Uterus (tissue), 4 donors: ENCODE data around the gene LYPD3. TPM values are rescaled to one million over a fixed set of nuclear protein-coding genes. Genes with fewer than 3 reads are reported as not detected.
A peak's percentile ranks its signal among the peaks of the same experiment; 100 is the strongest.

Source experiments
- DNase-seq, 2 donors: peaks; one replicate each; pipeline ENCODE4 v3.0.0-alpha.2; 2019 to 2020
- H3K27ac ChIP-seq, 2 donors: fragments of 200-600 bp; sonication (generic); 1 replicate in 1 of 2; 2 replicates in 1 of 2; pipeline ENCODE4 v1.5.1; 2016 to 2018
- H3K27me3 ChIP-seq, 2 donors: fragments of 200-600 bp; sonication (generic); one replicate each; pipeline ENCODE4 v1.5.1; 2018 to 2019; ENCODE audit warnings: control low read depth in 1 of 2
- H3K36me3 ChIP-seq, 2 donors: fragments of 200-600 bp; sonication (generic); one replicate each; pipeline ENCODE4 v1.5.1; 2019; ENCODE audit warnings: control low read depth in 1 of 2
- H3K4me1 ChIP-seq, 2 donors: fragments of 200-600 bp; sonication (generic); one replicate each; pipeline ENCODE4 v1.5.1; 2018 to 2019; ENCODE audit warnings: control low read depth in 1 of 2
- H3K4me3 ChIP-seq, 2 donors: fragments of 200-600 bp; sonication (generic); 1 replicate in 1 of 2; 2 replicates in 1 of 2; pipeline ENCODE4 v1.5.1; 2018 to 2019; ENCODE audit warnings: mild to moderate bottlenecking in 1 of 2
- H3K9me3 ChIP-seq, 2 donors: fragments of 200-600 bp; sonication (generic); one replicate each; pipeline ENCODE4 v1.5.1; 2019; ENCODE audit warnings: control low read depth in 1 of 2
- POLR2A ChIP-seq, 2 donors: fragments of 450-650 bp; IDR thresholded peaks; one replicate each; pipeline ENCODE4 v1.6.1; 2016; ENCODE audit warnings: antibody characterized with exemption in 2 of 2, mild to moderate bottlenecking in 1 of 2, moderate library complexity in 1 of 2
- intact Hi-C: fragments of 100-400 bp; cut with DNase I; formaldehyde crosslinking; loops from one replicate; pipeline ENCODE4 v1.15.1; 2023; ENCODE audit warnings: low total_unique reads
- total RNA-seq, 4 donors: library from RNA; depleted of rRNA in 3 of 4; stranded (reverse); fragments of >200 nt in 3 of 4; gene quantifications; one replicate each; pipeline versions ENCODE4 v1.1.0 to v1.2.4, GENCODE V29; 2014 to 2023
- TF ChIP-seq, protein P1 (sequence below), 4 experiments: fragments of 200-600 bp in 2 of 4; fragments of 450-650 bp in 2 of 4; sonication (generic) in 2 of 4; IDR thresholded peaks; one replicate each; pipeline ENCODE4 v1.5.1; 2016 to 2019; ENCODE audit warnings: antibody characterized with exemption in 4 of 4, mild to moderate bottlenecking in 2 of 4, moderate library complexity in 1 of 4
- donor health status: DM: yes; HTN: yes; CAD: no.

LYPD3 gene
- total RNA-seq, 4 donors from 2014 or later: 0.28 to 2.4 TPM; not detected in 2

DNA sequence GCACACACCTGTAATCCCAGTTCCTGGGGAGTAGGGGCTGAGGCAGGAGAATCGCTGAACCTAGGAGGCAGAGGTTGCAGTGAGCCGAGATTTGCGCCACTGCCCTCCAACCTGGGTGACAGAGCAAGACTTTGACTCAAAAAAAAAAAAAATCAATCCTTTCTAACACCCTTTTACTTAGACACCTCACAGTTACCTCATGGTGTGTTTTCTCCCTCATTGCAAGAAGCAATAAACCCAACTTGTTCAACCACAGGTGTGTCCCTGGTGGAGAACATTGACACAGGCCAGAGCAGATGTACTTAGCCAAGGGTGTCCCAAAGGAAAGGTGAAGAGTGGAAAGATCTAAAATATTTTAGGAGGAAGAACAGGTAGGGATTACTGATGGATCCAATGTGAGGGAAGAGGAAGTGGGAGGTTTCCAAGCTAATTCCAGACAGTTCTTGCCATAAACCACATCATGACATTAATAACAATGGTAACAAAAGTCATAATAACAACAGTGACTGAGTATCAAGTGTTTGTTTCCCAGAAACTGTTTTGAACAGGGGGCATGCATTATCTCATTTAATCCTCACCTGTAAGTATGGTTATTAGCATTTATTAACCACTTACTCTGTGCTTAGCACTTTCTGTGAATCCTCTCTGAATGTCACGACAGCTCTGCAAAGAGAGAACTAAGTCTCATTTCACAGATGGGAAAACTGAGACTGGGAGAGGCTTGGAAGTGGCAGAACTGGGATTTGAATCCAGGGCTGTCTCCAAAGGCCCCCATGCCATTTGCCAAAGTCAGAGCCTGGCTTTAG lies 3.1 kb upstream of the LYPD3 start:
- no peak for DNase-seq
- H3K4me3 ChIP-seq: no peak overlapping the region
- no peaks in the 10 kb centered on the region for H3K9me3 ChIP-seq
- no peak overlapping the region for H3K27ac ChIP-seq
- H3K4me1 ChIP-seq: peaks cover 0 to 8% of the 10 kb centered on the region in 2 donors
- no peaks in the 10 kb centered on the region for H3K27me3 ChIP-seq
- no peaks in the 10 kb centered on the region for H3K36me3 ChIP-seq
- TF ChIP-seq, protein P1, sequence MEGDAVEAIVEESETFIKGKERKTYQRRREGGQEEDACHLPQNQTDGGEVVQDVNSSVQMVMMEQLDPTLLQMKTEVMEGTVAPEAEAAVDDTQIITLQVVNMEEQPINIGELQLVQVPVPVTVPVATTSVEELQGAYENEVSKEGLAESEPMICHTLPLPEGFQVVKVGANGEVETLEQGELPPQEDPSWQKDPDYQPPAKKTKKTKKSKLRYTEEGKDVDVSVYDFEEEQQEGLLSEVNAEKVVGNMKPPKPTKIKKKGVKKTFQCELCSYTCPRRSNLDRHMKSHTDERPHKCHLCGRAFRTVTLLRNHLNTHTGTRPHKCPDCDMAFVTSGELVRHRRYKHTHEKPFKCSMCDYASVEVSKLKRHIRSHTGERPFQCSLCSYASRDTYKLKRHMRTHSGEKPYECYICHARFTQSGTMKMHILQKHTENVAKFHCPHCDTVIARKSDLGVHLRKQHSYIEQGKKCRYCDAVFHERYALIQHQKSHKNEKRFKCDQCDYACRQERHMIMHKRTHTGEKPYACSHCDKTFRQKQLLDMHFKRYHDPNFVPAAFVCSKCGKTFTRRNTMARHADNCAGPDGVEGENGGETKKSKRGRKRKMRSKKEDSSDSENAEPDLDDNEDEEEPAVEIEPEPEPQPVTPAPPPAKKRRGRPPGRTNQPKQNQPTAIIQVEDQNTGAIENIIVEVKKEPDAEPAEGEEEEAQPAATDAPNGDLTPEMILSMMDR (IDR thresholded peaks at IDR 0.05): no peak
- TF ChIP-seq POLR2A (IDR thresholded peaks at IDR 0.05): no peak
- intact Hi-C loops: no loop called here

DNA sequence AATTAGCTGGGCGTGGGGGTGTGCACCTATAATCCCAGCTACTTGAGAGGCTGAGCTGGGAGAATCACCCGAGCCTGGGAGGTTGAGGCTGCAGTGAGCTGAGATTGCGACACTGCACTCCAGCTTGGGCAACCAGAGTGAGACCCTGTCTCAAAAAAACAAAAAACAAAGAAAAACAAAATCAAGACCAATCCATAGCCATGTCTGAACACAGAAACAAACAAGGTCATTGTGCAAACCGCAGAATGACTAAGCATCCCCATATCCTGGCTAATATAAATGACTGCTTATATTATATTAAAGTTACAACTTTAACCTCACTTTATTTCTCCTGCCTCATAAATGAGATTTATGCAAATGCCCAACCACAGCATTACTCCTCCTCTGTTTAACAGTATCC lies 2.3 kb upstream of the LYPD3 start:
- TF ChIP-seq POLR2A (IDR thresholded peaks at IDR 0.05): no peak
- TF ChIP-seq, protein P1 (IDR thresholded peaks at IDR 0.05): no peak
- Histone ChIP-seq H3K27me3 (no peaks in the 10 kb centered on the region), H3K9me3 (no peaks in the 10 kb centered on the region), H3K27ac (no peak overlapping the region), H3K36me3 (no peaks in the 10 kb centered on the region), H3K4me1 (peaks cover 0 to 8% of the 10 kb centered on the region in 2 donors), H3K4me3 (no peak overlapping the region)
- intact Hi-C loops: no loop called here
- no peak for DNase-seq

DNA sequence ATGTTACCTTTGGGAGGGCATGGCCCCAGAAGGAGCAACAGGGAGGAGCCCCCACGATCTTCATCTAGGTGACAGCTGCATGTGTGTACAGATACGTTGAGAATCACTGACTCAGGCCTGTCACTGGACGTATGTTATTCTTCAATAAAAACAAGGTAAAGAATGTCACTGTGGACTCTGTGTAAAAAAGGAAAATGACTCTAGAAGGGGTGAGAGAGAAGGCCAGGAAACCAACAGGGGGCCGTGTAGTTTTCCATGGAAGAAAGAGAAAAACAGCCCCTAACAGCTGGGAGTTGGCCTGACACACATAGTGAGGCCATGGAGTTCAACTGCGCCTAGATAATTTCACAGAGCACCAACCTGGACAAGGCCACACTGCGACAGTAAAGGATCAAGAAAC lies 1.9 kb upstream of the LYPD3 start:
- intact Hi-C loops: no loop called here

DNA sequence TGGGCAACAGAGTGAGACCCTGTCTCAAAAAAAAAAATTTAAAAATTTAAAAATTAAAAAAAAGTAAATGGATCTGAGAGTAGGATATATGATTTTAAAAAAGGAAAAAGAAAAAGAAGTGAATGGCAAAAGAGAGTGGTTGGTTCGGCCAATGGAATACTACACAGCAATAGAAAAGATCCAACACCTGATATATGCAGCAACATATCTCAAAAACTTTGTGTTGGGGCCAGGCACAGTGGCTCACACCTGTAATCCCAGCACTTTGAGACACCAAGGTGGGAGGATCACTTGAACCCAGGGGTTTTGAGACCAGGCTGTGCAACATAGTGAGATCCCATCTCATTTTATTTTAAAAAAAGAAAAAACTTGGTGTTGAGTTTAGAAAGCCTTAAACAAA lies 1.4 kb upstream of the LYPD3 start:
- Histone ChIP-seq H3K36me3 (no peaks in the 10 kb centered on the region), H3K9me3 (no peaks in the 10 kb centered on the region), H3K4me1 (peaks cover 0 to 8% of the 10 kb centered on the region in 2 donors), H3K27ac (no peak overlapping the region), H3K27me3 (no peaks in the 10 kb centered on the region), H3K4me3 (no peak overlapping the region)
- TF ChIP-seq, protein P1 (IDR thresholded peaks at IDR 0.05): no peak
- TF ChIP-seq POLR2A (IDR thresholded peaks at IDR 0.05): no peak
- intact Hi-C loops: no loop called here
- DNase-seq: no peak

More for the DNA sequence above, 1.9 kb upstream of the LYPD3 start:
- no peak overlapping the region for H3K4me3 ChIP-seq
- DNase-seq: no peak
- no peak overlapping the region for H3K27ac ChIP-seq
- no peaks in the 10 kb centered on the region for H3K36me3 ChIP-seq
- no peaks in the 10 kb centered on the region for H3K27me3 ChIP-seq
- H3K4me1 ChIP-seq: peaks cover 0 to 8% of the 10 kb centered on the region in 2 donors
- no peaks in the 10 kb centered on the region for H3K9me3 ChIP-seq
- TF ChIP-seq POLR2A (IDR thresholded peaks at IDR 0.05): no peak
- TF ChIP-seq, protein P1 (IDR thresholded peaks at IDR 0.05): no peak

DNA sequence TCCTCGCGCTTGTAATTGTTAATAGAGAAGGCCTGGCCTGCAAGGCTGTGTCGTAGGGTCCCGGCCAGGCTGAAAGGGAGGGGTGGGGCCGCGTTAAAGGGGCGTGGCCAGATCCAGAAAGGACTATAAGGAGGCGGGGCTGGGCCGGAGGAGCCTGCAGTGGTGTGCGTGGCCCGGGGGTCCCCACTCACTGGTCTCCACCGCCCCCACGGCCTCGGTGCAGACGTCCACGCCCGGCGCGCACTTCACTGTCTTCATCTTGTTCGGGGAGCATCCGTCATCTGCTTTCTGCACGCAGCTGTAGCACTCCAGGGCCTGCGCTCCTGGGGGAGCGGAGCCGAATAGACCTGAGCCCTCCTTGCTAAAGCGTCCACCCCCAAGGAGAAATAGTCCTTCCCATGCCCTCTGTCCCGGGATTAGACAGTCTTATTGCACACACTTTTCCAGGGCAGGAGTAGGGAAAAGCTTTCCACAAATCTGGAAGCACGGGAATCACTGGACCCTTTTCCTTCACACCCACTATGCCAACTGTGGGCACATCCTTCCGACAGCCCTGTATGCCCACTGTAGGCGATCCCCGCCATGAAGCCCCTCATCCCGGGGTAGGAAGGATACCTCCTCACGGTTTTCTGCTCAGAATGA lies 1.2 kb downstream of the LYPD3 start:
- TF ChIP-seq POLR2A (IDR thresholded peaks at IDR 0.05): no peak
- TF ChIP-seq, protein P1 (IDR thresholded peaks at IDR 0.05): no peak
- intact Hi-C loops: loop anchor here (5.0 kb wide), 1 partner anchor 53 kb away; no protein-coding TSS in a partner anchor
- DNase-seq: peak; percentile 81 to 84
- Histone ChIP-seq H3K4me3 (peak overlapping the region; percentile 62 to 65), H3K4me1 (peaks cover 0 to 8% of the 10 kb centered on the region in 2 donors), H3K27ac (peak overlapping the region; percentile 77 to 90), H3K27me3 (no peaks in the 10 kb centered on the region), H3K9me3 (no peaks in the 10 kb centered on the region), H3K36me3 (no peaks in the 10 kb centered on the region)
